GM06990 (cell line): Measurements from ENCODE around the gene ISLR2.

Source experiments
- DNase-seq: peaks from one replicate; pipeline ENCODE4 v3.0.0-alpha.2; 2011; ENCODE audit not compliant: insufficient read length; ENCODE audit errors: extremely low read depth
- H3K27me3 ChIP-seq: replicated peaks from 2 replicates; pipeline ENCODE4 v1.6.0; 2011; ENCODE audit warnings: low read length; ENCODE audit not compliant: control insufficient read depth, insufficient read depth
- H3K36me3 ChIP-seq: 2 replicates; pipeline ENCODE4 v1.5.1; 2011; ENCODE audit warnings: low read length; ENCODE audit not compliant: control insufficient read depth, insufficient read depth
- H3K4me3 ChIP-seq: replicated peaks from 2 replicates; pipeline ENCODE4 v1.5.1; 2011; ENCODE audit warnings: low read depth, mild to moderate bottlenecking, control low read depth, low read length
- TF ChIP-seq, protein P1 (sequence below): IDR thresholded peaks from 2 replicates; pipeline ENCODE4 v1.5.1; 2011; ENCODE audit warnings: low read length, control low read depth, mild to moderate bottlenecking, inconsistent platforms; ENCODE audit not compliant: insufficient read depth, poor library complexity, severe bottlenecking

ISLR2 gene

DNA sequence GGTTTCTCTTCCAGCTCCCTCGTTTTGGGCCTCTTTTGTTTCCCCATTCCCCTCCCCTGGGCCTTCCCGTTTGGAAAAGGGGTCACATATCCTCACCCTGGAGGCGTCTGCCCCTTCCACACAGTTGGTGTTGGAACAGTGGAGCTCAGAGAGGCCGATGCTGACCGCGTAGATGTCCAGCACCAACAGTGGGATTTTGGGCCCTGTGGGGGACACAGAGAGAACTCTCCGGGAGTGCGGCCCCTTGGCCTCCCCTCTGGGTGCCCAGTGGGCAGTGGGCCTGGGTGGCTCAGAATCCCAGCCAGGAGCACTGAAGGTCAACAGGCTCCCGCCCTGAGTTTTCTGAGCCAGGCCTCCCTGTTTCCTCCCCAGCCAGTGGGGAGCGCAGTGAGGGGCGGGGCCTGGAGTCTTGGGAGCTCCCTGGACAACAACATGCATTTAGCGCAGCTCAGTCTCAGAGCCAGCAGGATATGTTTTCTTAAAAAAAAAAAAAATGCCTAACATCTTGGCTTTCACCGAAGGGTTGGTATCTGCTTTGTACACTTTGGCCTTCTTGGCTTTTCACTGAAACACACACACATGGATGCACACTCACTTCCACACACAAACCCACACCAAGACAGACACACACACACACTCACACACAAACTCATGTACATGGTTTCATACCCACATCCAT lies 42.5 kb downstream of the ISLR2 start:
- Histone ChIP-seq H3K4me3 (no peak overlapping the region), H3K27me3 (no peaks in the 10 kb centered on the region), H3K36me3 (no peaks in the 10 kb centered on the region)
- TF ChIP-seq, protein P1, sequence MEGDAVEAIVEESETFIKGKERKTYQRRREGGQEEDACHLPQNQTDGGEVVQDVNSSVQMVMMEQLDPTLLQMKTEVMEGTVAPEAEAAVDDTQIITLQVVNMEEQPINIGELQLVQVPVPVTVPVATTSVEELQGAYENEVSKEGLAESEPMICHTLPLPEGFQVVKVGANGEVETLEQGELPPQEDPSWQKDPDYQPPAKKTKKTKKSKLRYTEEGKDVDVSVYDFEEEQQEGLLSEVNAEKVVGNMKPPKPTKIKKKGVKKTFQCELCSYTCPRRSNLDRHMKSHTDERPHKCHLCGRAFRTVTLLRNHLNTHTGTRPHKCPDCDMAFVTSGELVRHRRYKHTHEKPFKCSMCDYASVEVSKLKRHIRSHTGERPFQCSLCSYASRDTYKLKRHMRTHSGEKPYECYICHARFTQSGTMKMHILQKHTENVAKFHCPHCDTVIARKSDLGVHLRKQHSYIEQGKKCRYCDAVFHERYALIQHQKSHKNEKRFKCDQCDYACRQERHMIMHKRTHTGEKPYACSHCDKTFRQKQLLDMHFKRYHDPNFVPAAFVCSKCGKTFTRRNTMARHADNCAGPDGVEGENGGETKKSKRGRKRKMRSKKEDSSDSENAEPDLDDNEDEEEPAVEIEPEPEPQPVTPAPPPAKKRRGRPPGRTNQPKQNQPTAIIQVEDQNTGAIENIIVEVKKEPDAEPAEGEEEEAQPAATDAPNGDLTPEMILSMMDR = no peak
- no peak for DNase-seq

DNA sequence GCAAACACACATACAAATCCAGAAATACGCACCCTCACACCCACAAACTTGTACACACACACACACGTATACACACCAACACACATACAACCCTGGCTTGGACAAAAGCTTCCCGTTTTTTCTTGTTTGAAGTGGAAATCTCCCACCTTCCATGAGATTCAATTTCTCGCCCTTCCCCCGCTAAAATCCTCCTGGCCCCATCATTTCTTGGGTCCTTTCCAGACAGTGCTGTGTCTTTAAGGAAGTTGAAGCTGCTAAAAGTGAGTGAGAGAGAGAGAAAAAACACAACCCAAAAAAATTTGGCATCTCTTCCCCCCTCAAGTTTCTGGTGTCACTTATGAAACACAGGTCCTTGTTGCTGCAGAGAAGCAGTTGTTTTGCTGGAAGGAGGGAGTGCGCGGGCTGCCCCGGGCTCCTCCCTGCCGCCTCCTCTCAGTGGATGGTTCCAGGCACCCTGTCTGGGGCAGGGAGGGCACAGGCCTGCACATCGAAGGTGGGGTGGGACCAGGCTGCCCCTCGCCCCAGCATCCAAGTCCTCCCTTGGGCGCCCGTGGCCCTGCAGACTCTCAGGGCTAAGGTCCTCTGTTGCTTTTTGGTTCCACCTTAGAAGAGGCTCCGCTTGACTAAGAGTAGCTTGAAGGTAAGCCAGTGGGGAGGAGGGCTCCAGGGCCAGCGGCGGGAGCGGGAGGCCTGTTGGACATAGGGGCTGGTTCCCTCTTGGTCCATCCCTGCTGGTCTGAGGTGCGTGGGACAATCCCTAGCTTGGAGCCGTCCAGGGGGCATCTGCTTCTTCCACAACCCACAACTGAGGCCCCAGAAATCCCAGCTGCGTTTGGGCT lies 43.2 kb downstream of the ISLR2 start, which contains the start of gene ISLR:
TSS of gene ISLR (plus strand) at position 331 of the 839 bp plus-strand sequence. CDS start 1,149 bp downstream, outside the sequence.
- TF ChIP-seq, protein P1 = no peak
- DNase-seq = no peak
- H3K36me3 ChIP-seq = no peaks in the 10 kb centered on the region
- no peak within 1 kb of the TSS for H3K4me3 ChIP-seq
- 0 out of 2 replicates have a peak, but pooled peaks cover 1% of the 10 kb centered on the region for H3K27me3 ChIP-seq

- TF ChIP-seq, protein P1 = no peak
- Histone ChIP-seq H3K4me3 (no peak overlapping the region), H3K27me3 (0 out of 2 replicates have a peak, but pooled peaks cover 1% of the 10 kb centered on the region), H3K36me3 (no peaks in the 10 kb centered on the region)
- no peak for DNase-seq
Observed at GRCh38 chr15:74174219-74174957, 44.0 kb downstream of the ISLR2 start.

DNA sequence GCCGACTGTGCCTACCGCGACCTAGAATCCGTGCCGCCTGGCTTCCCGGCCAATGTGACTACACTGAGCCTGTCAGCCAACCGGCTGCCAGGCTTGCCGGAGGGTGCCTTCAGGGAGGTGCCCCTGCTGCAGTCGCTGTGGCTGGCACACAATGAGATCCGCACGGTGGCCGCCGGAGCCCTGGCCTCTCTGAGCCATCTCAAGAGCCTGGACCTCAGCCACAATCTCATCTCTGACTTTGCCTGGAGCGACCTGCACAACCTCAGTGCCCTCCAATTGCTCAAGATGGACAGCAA lies 44.5 kb downstream of the ISLR2 start:
- Histone ChIP-seq H3K36me3 (no peaks in the 10 kb centered on the region), H3K4me3 (no peak overlapping the region), H3K27me3 (0 out of 2 replicates have a peak, but pooled peaks cover 1% of the 10 kb centered on the region)
- DNase-seq = no peak
- TF ChIP-seq, protein P1 = no peak

GRCh38 chr15:74175271-74176191 lies 45.1 kb downstream of the ISLR2 start:
- 0 out of 2 replicates have a peak, but pooled peaks cover 1% of the 10 kb centered on the region for H3K27me3 ChIP-seq
- no peak overlapping the region for H3K4me3 ChIP-seq
- no peak for DNase-seq
- no peaks in the 10 kb centered on the region for H3K36me3 ChIP-seq
- TF ChIP-seq, protein P1 = no peak
